GM18505 (cell line): ENCODE results near the gene ZNF536.

ENCODE experiments used
- ATAC-seq: cut with Tn5 transposase; IDR thresholded peaks from one replicate; pipeline ENCODE4 v1.9.1; 2021; ENCODE audit not compliant: unreplicated experiment
- POLR2A ChIP-seq: IDR thresholded peaks from 4 replicates; pipeline ENCODE4 v1.6.1; 2011; ENCODE audit warnings: borderline replicate concordance; ENCODE audit not compliant: insufficient read depth, insufficient read length; ENCODE audit errors: extremely low read depth

The ZNF536 gene

DNA sequence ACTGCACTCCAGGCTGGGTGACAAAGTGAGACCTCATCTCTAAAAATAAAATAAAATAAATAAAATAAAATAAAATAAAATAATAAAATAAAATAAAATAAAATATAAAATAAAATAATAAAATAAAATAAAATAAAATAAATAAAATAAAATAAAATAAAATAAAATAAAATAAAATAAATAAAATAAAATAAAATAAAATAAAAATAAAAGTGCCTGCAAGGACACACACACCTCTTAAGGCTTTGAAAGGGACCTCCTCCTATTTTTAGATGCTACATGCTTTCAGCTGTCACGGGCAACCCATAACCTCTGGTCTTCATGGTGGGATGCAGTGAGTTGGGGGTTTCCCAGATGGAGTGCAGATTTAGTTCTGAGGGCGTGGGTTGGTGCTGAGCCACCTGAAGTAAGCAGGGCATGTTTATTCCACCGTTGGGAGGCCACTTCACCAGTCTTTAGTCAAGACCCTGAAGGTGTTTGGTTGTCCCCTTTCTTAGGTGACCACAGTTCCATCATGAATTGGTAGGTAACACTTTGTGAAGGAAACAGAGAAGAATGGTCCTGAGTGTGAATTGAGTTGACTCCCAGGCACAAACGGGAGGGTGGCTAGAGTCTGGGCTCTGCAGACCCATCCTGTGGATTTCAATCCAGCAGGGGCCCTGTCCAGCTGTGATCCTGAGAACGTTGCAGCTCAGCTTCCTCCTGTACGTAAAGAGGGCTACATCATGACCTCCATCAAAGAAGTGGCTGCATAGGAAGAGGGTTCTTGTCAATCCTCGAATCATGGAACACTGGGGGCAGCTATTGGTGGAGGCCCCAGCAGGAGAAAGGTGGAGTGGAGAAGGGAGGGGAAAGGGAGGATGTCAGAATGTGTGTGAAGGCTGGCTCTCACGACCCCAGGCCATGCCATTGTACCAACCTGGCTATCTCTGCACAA is 234.2 kb downstream of the ZNF536 start:
- no peak for TF ChIP-seq POLR2A
- ATAC-seq, result no peak
